ENCODE measurements around the gene SPAG16.

Gene SPAG16

DNA sequence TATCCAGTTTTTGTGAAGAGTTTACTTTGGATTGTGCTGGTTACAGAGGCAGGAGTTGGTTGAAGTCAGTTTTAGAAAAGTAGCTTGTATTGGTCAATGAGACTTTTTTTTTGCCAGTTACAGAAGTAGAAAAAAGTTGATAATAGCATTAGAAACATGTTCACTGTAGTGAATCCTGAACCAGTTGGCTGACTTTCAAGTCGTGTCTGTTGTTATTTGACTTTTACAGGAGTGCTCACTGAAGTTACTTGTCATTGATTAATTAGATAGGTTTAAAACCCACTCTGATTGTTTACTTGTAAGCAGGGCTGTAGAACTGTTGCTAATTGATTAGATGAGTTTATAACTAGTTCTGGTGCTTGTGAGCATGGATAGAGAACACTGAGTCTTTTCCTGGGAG lies 814.5 kb downstream of the SPAG16 start:
- H3K4me2 ChIP-seq (ENCODE audit: low read length, poor library complexity, severe bottlenecking), result no peak overlapping the region
- no peak overlapping the region for H2BK5ac ChIP-seq (ENCODE audit: low read depth, low read length, poor library complexity, severe bottlenecking)
- no peak overlapping the region for H4K8ac ChIP-seq (ENCODE audit: low read length)
- H3K4me1 ChIP-seq (ENCODE audit: control insufficient read depth, insufficient read depth, low read depth, low read length), result no peaks in the 10 kb centered on the region
- H3K9me3 ChIP-seq (ENCODE audit: control insufficient read depth, low read length), result no peaks in the 10 kb centered on the region
- no peak overlapping the region for H3K4ac ChIP-seq (ENCODE audit: low read depth in 1 of 2, low read length in 2 of 2)
- no peak overlapping the region for H2BK12ac ChIP-seq (ENCODE audit: low read length in 2 of 2)
- H2BK120ac ChIP-seq (ENCODE audit: low read depth, low read length), result no peak overlapping the region
- no peak overlapping the region for H3K9ac ChIP-seq (ENCODE audit: low read length)
- H2AFZ ChIP-seq (ENCODE audit: low read depth, low read length), result no peak overlapping the region
- H3K4me3 ChIP-seq (ENCODE audit: insufficient read depth in 1 of 2, low read depth in 1 of 2, low read length in 2 of 2), result no peak overlapping the region
- H2BK15ac ChIP-seq (ENCODE audit: low read depth, poor library complexity, severe bottlenecking), result no peak overlapping the region
- H4K91ac ChIP-seq (ENCODE audit: low read length), result no peak overlapping the region
- H3K18ac ChIP-seq (ENCODE audit: low read depth in 1 of 2, low read length in 2 of 2), result no peak overlapping the region
- H3K36me3 ChIP-seq (ENCODE audit: control insufficient read depth in 1 of 2, insufficient read depth in 2 of 2, low read depth in 1 of 2, low read length in 2 of 2), result no peaks in the 10 kb centered on the region
- no peak overlapping the region for H3K14ac ChIP-seq (ENCODE audit: low read length in 2 of 2)
- no peak for DNase-seq
- H3K27ac ChIP-seq (ENCODE audit: low read length, poor library complexity, severe bottlenecking), result no peak overlapping the region
- H3K23ac ChIP-seq (ENCODE audit: low read length in 2 of 2), result no peak overlapping the region
- no peaks in the 10 kb centered on the region for H3K79me1 ChIP-seq (replicated peaks; ENCODE audit: low read length, poor library complexity, severe bottlenecking)
- no peaks in the 10 kb centered on the region for H3K27me3 ChIP-seq (ENCODE audit: control insufficient read depth in 1 of 2, insufficient read depth in 1 of 2, low read length in 2 of 2)
- H2AK5ac ChIP-seq (ENCODE audit: low read length, severe bottlenecking), result no peak overlapping the region
- WGBS, result 10% methylated on average over 1 of the region's 1 CpG

- no peak overlapping the region for H3K27ac ChIP-seq (ENCODE audit: low read length, poor library complexity, severe bottlenecking)
- no peaks in the 10 kb centered on the region for H3K27me3 ChIP-seq (ENCODE audit: control insufficient read depth in 1 of 2, insufficient read depth in 1 of 2, low read length in 2 of 2)
- H3K4me3 ChIP-seq (ENCODE audit: insufficient read depth in 1 of 2, low read depth in 1 of 2, low read length in 2 of 2), result no peak overlapping the region
- H2BK12ac ChIP-seq (ENCODE audit: low read length in 2 of 2), result no peak overlapping the region
- no peak for DNase-seq
- H3K18ac ChIP-seq (ENCODE audit: low read depth in 1 of 2, low read length in 2 of 2), result no peak overlapping the region
- H3K23ac ChIP-seq (ENCODE audit: low read length in 2 of 2), result no peak overlapping the region
- H3K36me3 ChIP-seq (ENCODE audit: control insufficient read depth in 1 of 2, insufficient read depth in 2 of 2, low read depth in 1 of 2, low read length in 2 of 2), result no peaks in the 10 kb centered on the region
- H2BK120ac ChIP-seq (ENCODE audit: low read depth, low read length), result no peak overlapping the region
- H3K14ac ChIP-seq (ENCODE audit: low read length in 2 of 2), result no peak overlapping the region
- H3K9me3 ChIP-seq (ENCODE audit: control insufficient read depth, low read length), result no peaks in the 10 kb centered on the region
- H4K8ac ChIP-seq (ENCODE audit: low read length), result no peak overlapping the region
- no peak overlapping the region for H4K91ac ChIP-seq (ENCODE audit: low read length)
- 90% methylated on average over 2 of the region's 4 CpGs for WGBS
- H2BK15ac ChIP-seq (ENCODE audit: low read depth, poor library complexity, severe bottlenecking), result no peak overlapping the region
- no peak overlapping the region for H3K4ac ChIP-seq (ENCODE audit: low read depth in 1 of 2, low read length in 2 of 2)
- no peak overlapping the region for H2BK5ac ChIP-seq (ENCODE audit: low read depth, low read length, poor library complexity, severe bottlenecking)
- no peaks in the 10 kb centered on the region for H3K4me1 ChIP-seq (ENCODE audit: control insufficient read depth, insufficient read depth, low read depth, low read length)
- H3K4me2 ChIP-seq (ENCODE audit: low read length, poor library complexity, severe bottlenecking), result no peak overlapping the region
- no peaks in the 10 kb centered on the region for H3K79me1 ChIP-seq (replicated peaks; ENCODE audit: low read length, poor library complexity, severe bottlenecking)
- no peak overlapping the region for H2AFZ ChIP-seq (ENCODE audit: low read depth, low read length)
- no peak overlapping the region for H3K9ac ChIP-seq (ENCODE audit: low read length)
- H2AK5ac ChIP-seq (ENCODE audit: low read length, severe bottlenecking), result no peak overlapping the region
Observed at GRCh38 chr2:214100488-214100887, 816.2 kb downstream of the SPAG16 start.

- no peaks in the 10 kb centered on the region for H3K79me1 ChIP-seq (replicated peaks; ENCODE audit: low read length, poor library complexity, severe bottlenecking)
- no peak overlapping the region for H3K14ac ChIP-seq (ENCODE audit: low read length in 2 of 2)
- no peak overlapping the region for H4K91ac ChIP-seq (ENCODE audit: low read length)
- H3K4ac ChIP-seq (ENCODE audit: low read depth in 1 of 2, low read length in 2 of 2), result no peak overlapping the region
- no peak overlapping the region for H3K9ac ChIP-seq (ENCODE audit: low read length)
- no peak overlapping the region for H3K4me2 ChIP-seq (ENCODE audit: low read length, poor library complexity, severe bottlenecking)
- no peak overlapping the region for H3K27ac ChIP-seq (ENCODE audit: low read length, poor library complexity, severe bottlenecking)
- no peaks in the 10 kb centered on the region for H3K4me1 ChIP-seq (ENCODE audit: control insufficient read depth, insufficient read depth, low read depth, low read length)
- H2AK5ac ChIP-seq (ENCODE audit: low read length, severe bottlenecking), result no peak overlapping the region
- H3K9me3 ChIP-seq (ENCODE audit: control insufficient read depth, low read length), result no peaks in the 10 kb centered on the region
- H3K36me3 ChIP-seq (ENCODE audit: control insufficient read depth in 1 of 2, insufficient read depth in 2 of 2, low read depth in 1 of 2, low read length in 2 of 2), result no peaks in the 10 kb centered on the region
- H2BK12ac ChIP-seq (ENCODE audit: low read length in 2 of 2), result no peak overlapping the region
- H3K27me3 ChIP-seq (ENCODE audit: control insufficient read depth in 1 of 2, insufficient read depth in 1 of 2, low read length in 2 of 2), result no peaks in the 10 kb centered on the region
- H3K23ac ChIP-seq (ENCODE audit: low read length in 2 of 2), result no peak overlapping the region
- no peak overlapping the region for H2BK120ac ChIP-seq (ENCODE audit: low read depth, low read length)
- peak; percentile 14 for DNase-seq
- no peak overlapping the region for H3K18ac ChIP-seq (ENCODE audit: low read depth in 1 of 2, low read length in 2 of 2)
- H2BK15ac ChIP-seq (ENCODE audit: low read depth, poor library complexity, severe bottlenecking), result no peak overlapping the region
- peak overlapping the region; percentile 46 for H2AFZ ChIP-seq (ENCODE audit: low read depth, low read length)
- no peak overlapping the region for H4K8ac ChIP-seq (ENCODE audit: low read length)
- WGBS, result 53% methylated on average over 3 of the region's 5 CpGs
- H3K4me3 ChIP-seq (ENCODE audit: insufficient read depth in 1 of 2, low read depth in 1 of 2, low read length in 2 of 2), result no peak overlapping the region
- H2BK5ac ChIP-seq (ENCODE audit: low read depth, low read length, poor library complexity, severe bottlenecking), result no peak overlapping the region
Observed at GRCh38 chr2:214103276-214104001, 819.2 kb downstream of the SPAG16 start.

DNA sequence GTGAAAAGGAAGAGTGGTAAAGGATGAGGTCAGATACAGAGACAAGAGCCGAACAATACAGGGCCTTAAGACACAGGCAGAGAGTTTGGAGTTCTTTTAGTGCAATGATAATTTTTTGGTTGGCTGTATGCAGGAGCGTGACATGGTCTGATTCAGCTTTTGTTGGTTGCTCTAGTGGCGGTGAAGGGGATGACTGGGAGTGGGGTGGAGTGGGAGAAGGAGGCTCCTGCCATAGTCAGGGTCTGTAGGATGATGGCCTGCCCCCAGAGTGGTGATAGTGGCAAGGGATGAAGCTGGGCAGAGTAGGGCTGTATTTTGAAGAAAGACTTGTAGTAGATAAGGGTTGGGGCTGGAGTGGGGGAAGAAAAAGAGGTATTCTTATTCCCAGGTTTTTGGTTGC lies 820.0 kb downstream of the SPAG16 start:
- Histone ChIP-seq H4K8ac (ENCODE audit: low read length) (no peak overlapping the region), H3K27ac (ENCODE audit: low read length, poor library complexity, severe bottlenecking) (no peak overlapping the region), H3K23ac (ENCODE audit: low read length in 2 of 2) (no peak overlapping the region), H3K4ac (ENCODE audit: low read depth in 1 of 2, low read length in 2 of 2) (no peak overlapping the region), H2BK12ac (ENCODE audit: low read length in 2 of 2) (peak overlapping the region in 1 of 2 experiments; percentile 23), H2AFZ (ENCODE audit: low read depth, low read length) (no peak overlapping the region), H3K27me3 (ENCODE audit: control insufficient read depth in 1 of 2, insufficient read depth in 1 of 2, low read length in 2 of 2) (no peaks in the 10 kb centered on the region), H2AK5ac (ENCODE audit: low read length, severe bottlenecking) (no peak overlapping the region), H3K36me3 (ENCODE audit: control insufficient read depth in 1 of 2, insufficient read depth in 2 of 2, low read depth in 1 of 2, low read length in 2 of 2) (no peaks in the 10 kb centered on the region), H3K4me2 (ENCODE audit: low read length, poor library complexity, severe bottlenecking) (no peak overlapping the region), H2BK120ac (ENCODE audit: low read depth, low read length) (no peak overlapping the region), H4K91ac (ENCODE audit: low read length) (no peak overlapping the region), H3K4me3 (ENCODE audit: insufficient read depth in 1 of 2, low read depth in 1 of 2, low read length in 2 of 2) (no peak overlapping the region), H3K4me1 (ENCODE audit: control insufficient read depth, insufficient read depth, low read depth, low read length) (no peaks in the 10 kb centered on the region), H3K18ac (ENCODE audit: low read depth in 1 of 2, low read length in 2 of 2) (no peak overlapping the region), H3K9me3 (ENCODE audit: control insufficient read depth, low read length) (no peaks in the 10 kb centered on the region), H3K79me1 (replicated peaks; ENCODE audit: low read length, poor library complexity, severe bottlenecking) (no peaks in the 10 kb centered on the region), H3K9ac (ENCODE audit: low read length) (no peak overlapping the region), H2BK5ac (ENCODE audit: low read depth, low read length, poor library complexity, severe bottlenecking) (no peak overlapping the region), H2BK15ac (ENCODE audit: low read depth, poor library complexity, severe bottlenecking) (no peak overlapping the region), H3K14ac (ENCODE audit: low read length in 2 of 2) (peak overlapping the region in 1 of 2 experiments; percentile 35)
- WGBS, result 95% methylated on average over 3 of the region's 3 CpGs
- no peak for DNase-seq

Data from mesenchymal stem cell (in vitro differentiated cells and primary cell).